Left renal pelvis (tissue), 4 donors: ENCODE results near the gene ATP1B1. TPM values are rescaled to one million over a fixed set of nuclear protein-coding genes. Genes with fewer than 3 reads are reported as not detected.

Experiments
- DNase-seq, 4 donors: peaks; one replicate each; pipeline ENCODE4 v3.0.0-alpha.2; 2013; ENCODE audit warnings: low read depth in 4 of 4, low spot score in 3 of 4
- polyA plus RNA-seq, 4 donors: library from polyadenylated mRNA; unstranded; fragments of 120-200 nt; gene quantifications; one replicate each; pipeline ENCODE4 v1.2.1, GENCODE V29; 2013; ENCODE audit not compliant: insufficient read length in 4 of 4

Gene ATP1B1
- polyA plus RNA-seq, 4 donors: 33.7 to 546 (median 476) TPM

DNA sequence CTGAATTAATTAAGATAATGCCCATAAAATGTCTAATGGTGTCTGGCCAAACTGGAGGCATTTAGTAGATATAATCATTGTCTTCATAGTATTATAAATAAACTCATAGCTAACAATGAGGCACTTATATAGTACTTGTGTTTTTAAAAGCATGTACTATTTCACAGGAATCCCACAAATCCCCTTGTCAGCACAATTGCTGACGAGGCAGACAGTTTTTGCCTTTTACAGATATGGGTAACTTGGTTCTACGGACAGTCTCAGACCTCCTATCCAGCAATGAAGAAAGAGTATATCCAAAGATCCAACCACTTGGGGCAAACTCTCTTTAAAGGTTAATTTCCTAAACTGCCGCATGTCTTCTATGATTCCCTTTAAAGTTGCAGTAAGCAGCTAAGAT is 73.7 kb downstream of the ATP1B1 start:
- DNase-seq: no peak
